Ovary (tissue), 9 donors: ENCODE measurements around the gene ADD1. TPM values are rescaled to one million over a fixed set of nuclear protein-coding genes. Genes with fewer than 3 reads are reported as not detected.
A peak's percentile ranks its signal among the peaks of the same experiment; 100 is the strongest.
"Not testable (repeated sequence)": the region's sequence is repeated elsewhere in the genome, so short reads cannot be mapped to it uniquely, and the experiment has no call there.

Experiments
- DNase-seq, 5 donors: peaks; one replicate each; pipeline ENCODE4 v3.0.0-alpha.2; 2019 to 2020
- H3K27ac ChIP-seq, 2 donors: fragments of 200-600 bp; one replicate each; pipeline versions ENCODE4 v1.5.1 to v1.8.0; 2019 to 2022
- H3K27me3 ChIP-seq: fragments of 200-600 bp; one replicate; pipeline ENCODE4 v1.8.0; 2022
- H3K36me3 ChIP-seq: fragments of 200-600 bp; sonication (generic); one replicate; pipeline ENCODE4 v1.5.1; 2019
- H3K4me1 ChIP-seq: one replicate; pipeline ENCODE4 v1.8.1; 2013; ENCODE audit warnings: mild to moderate bottlenecking, moderate library complexity; ENCODE audit not compliant: insufficient read depth
- H3K4me3 ChIP-seq: fragments of 200-600 bp; sonication (generic); one replicate; pipeline ENCODE4 v1.5.1; 2017
- H3K9me3 ChIP-seq, 2 donors: fragments of 200-600 bp in 1 of 2; sonication (generic) in 1 of 2; one replicate each; pipeline versions ENCODE4 v1.5.1 to v1.8.1; 2013 to 2019; ENCODE audit warnings: mild to moderate bottlenecking in 1 of 2, moderate library complexity in 1 of 2
- CTCF ChIP-seq, 3 donors: fragments of 450-650 bp in 2 of 3; fragments of 200-600 bp in 1 of 3; IDR thresholded peaks; one replicate each; pipeline versions ENCODE4 v1.5.1 to v1.8.0; 2016 to 2022; ENCODE audit warnings: antibody characterized with exemption in 3 of 3, mild to moderate bottlenecking in 1 of 3
- EP300 ChIP-seq: sonication (generic); formaldehyde crosslinking; IDR thresholded peaks from one replicate; pipeline ENCODE4 v1.6.1; 2017; ENCODE audit warnings: antibody characterized with exemption
- POLR2A ChIP-seq: fragments of 450-650 bp; IDR thresholded peaks from one replicate; pipeline ENCODE4 v1.6.1; 2017; ENCODE audit warnings: antibody characterized with exemption, mild to moderate bottlenecking, moderate library complexity
- WGBS, 3 donors: extraction: QIAGEN DNeasy Blood & Tissue Kit in 1 of 3; methylation state at CpG; one replicate each; pipeline versions ENCODE4 v1.1.5 to v1.1.7; 2013 to 2017; 5-methylcytosine and 5-hydroxymethylcytosine counted together
- intact Hi-C, 4 donors: fragments of 100-400 bp; cut with DNase I; formaldehyde crosslinking; loops; one replicate each; pipeline versions ENCODE4 v1.11.0 to v1.15.1; 2022 to 2023
- polyA plus RNA-seq, 2 donors: library from polyadenylated mRNA; stranded (reverse); fragments of 200-250 nt in 1 of 2; fragments of 350-450 nt in 1 of 2; fragmentation: Illumina TruSeq in 1 of 2; extraction: RNeasy Lipid Tissue Mini Kit (QIAGEN cat#74804) in 1 of 2; gene quantifications; one replicate each; pipeline ENCODE4 v1.2.3, GENCODE V29; 2013 to 2014
- total RNA-seq, 7 donors: library from RNA; depleted of rRNA in 2 of 7; stranded (reverse); fragments of >200 nt in 2 of 7; fragmentation: NEBNext Ultra II Directional in 3 of 7; extraction: Animal tissue kit (Norgen Biotek cat#: 25700) in 3 of 7; gene quantifications; one replicate each; pipeline versions ENCODE4 v1.1.0 to v1.2.4, GENCODE V29; 2016 to 2023
- donor health status: DM: no; HTN: no; CAD: no; lungs with moderate emphysema.
- donor health status: DM: no; HTN: no; CAD: no.
- donor health status: Bipolar disorder and iron deficiency.
- donor health status: DM: yes; HTN: yes; CAD: no.
- donor health status: DM: no; HTN: no; CAD: no.
- donor health status: DM: yes; HTN: yes; CAD: no.

Gene ADD1
- total and polyA plus RNA-seq, 9 donors = 166 to 447 (median 365) TPM

DNA sequence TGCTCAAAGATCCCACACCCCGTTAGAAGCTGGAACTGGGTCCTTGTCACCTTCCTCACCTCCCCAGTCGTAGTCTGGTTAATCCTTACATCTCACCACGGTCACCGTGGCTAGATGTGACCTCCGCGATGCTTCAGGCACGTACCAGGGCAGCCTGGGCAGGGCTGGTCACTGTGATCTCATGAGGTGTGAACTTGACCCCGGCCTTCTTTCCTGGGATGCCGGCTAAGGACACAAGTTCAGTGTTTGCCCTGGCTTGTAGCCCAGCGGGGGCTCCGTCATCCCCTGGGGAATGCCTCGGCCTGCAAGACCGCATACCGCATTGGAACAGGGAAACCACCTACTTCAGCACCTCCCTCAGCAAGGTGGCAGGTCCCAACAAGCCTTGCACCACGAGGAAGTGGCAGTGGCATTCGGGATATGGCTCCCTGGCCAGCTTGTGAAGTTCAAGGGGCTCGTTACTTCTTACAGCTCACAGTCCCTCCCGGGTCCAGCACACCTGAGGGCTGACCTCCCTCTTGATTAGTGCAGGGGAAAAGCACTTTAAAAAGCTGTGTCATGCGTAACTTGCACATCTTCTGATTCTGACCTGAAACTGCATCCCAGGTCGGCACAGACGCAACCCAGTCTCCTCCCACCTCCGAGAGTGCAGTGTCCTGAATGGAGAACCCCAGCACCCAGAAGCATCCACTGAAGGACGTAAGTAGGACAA, 93.7 kb downstream of the ADD1 start:
- Histone ChIP-seq H3K27ac (no peak overlapping the region), H3K36me3 (no peaks in the 10 kb centered on the region), H3K4me1 (peaks cover 8% of the 10 kb centered on the region), H3K4me3 (no peak overlapping the region), H3K27me3 (no peaks in the 10 kb centered on the region), H3K9me3 (no peaks in the 10 kb centered on the region)
- 67 to 75% (median 68%) methylated on average over 23 of the region's 23 CpGs for WGBS, 3 donors
- peak in 4 of 5 donors; percentile 30 to 64 (median 36) for DNase-seq
- TF ChIP-seq EP300 = no peak
- intact Hi-C loops = loop anchor here in 2 of 4 donors (10.0 kb wide), 3 partner anchors 93 to 403 kb away; partner anchors contain the start of genes ADD1 (in 1 of the 2) and FAM193A (in 1 of the 2)

DNA sequence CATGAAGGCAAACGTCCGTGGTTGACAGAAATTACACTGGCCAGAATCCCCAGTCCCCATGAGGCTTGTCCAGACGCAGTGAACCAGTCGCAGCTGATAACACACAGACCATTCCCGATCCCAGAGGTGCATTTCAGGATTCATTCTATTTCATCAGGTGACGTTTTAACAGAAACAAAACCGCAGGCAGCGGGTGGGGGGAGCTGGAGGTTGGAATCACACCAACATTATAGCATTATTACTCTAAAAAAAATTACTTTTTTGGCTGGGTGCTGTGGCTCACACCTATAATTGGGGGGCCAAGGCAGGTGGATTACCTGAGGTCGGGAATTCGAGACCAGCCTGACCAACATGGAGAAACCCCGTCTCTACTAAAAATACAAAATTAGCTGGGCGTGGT, 94.3 kb downstream of the ADD1 start:
- 72 to 80% (median 76%) methylated on average over 12 of the region's 12 CpGs for WGBS, 3 donors

GRCh38 chr4:2938411-2938810, 94.8 kb downstream of the ADD1 start:
- intact Hi-C loops = loop anchor here in 2 of 4 donors (10.0 kb wide), 3 partner anchors 94 to 404 kb away; partner anchors contain the start of genes ADD1 (in 1 of the 2) and FAM193A (in 1 of the 2)
- peak in 3 of 5 donors; percentile 6 to 23 (median 6) for DNase-seq
- H3K4me3 ChIP-seq, H3K27ac ChIP-seq, H3K9me3 ChIP-seq, H3K4me1 ChIP-seq, H3K27me3 ChIP-seq, H3K36me3 ChIP-seq: not testable (repeated sequence)
- WGBS, 3 donors = 89 to 92% (median 92%) methylated on average over 10 of the region's 10 CpGs

More for the DNA sequence above, 94.3 kb downstream of the ADD1 start:
- H3K9me3 ChIP-seq = no peaks in the 10 kb centered on the region
- intact Hi-C loops = loop anchor here in 2 of 4 donors (10.0 kb wide), 3 partner anchors 93 to 403 kb away; partner anchors contain the start of genes ADD1 (in 1 of the 2) and FAM193A (in 1 of the 2)
- no peaks in the 10 kb centered on the region for H3K27me3 ChIP-seq
- DNase-seq = peak in 3 of 5 donors; percentile 7 to 13 (median 11)
- H3K27ac ChIP-seq = no peak overlapping the region
- peaks cover 8% of the 10 kb centered on the region for H3K4me1 ChIP-seq
- no peaks in the 10 kb centered on the region for H3K36me3 ChIP-seq
- TF ChIP-seq CTCF (IDR thresholded peaks at IDR 0.05) = no peak
- no peak for TF ChIP-seq EP300
- TF ChIP-seq POLR2A = no peak
- no peak overlapping the region for H3K4me3 ChIP-seq

DNA sequence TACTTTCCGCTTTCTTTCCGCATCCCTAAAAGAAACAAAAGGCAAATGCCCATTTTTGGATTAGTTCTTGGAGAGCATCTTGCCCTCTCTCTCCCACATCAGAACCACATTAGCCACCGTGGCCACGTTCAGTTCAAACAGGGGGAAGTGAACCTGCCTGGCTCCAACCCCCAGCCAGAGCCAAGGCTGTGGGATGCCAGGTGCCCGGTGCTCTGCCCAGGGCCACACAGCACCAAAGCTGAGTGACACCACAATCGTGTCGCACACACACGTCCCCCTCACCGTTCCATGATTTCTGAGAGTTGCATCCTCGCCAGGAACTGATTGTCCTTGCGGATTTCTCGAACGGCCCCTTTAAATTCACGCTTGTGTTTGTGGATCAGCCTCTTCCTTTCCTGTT, 95.3 kb downstream of the ADD1 start:
- WGBS, 3 donors = 84 to 87% (median 86%) methylated on average over 14 of the region's 14 CpGs
- H3K4me3 ChIP-seq = no peak overlapping the region
- intact Hi-C loops = loop anchor here in 2 of 4 donors (10.0 kb wide), 3 partner anchors 94 to 404 kb away; partner anchors contain the start of genes ADD1 (in 1 of the 2) and FAM193A (in 1 of the 2)

More for the DNA sequence above, 95.3 kb downstream of the ADD1 start:
- TF ChIP-seq CTCF (IDR thresholded peaks at IDR 0.05) = no peak
- no peak for TF ChIP-seq POLR2A
- TF ChIP-seq EP300 = no peak
- peaks cover 6% of the 10 kb centered on the region for H3K4me1 ChIP-seq
- H3K9me3 ChIP-seq = no peaks in the 10 kb centered on the region
- no peaks in the 10 kb centered on the region for H3K36me3 ChIP-seq
- H3K27me3 ChIP-seq = no peaks in the 10 kb centered on the region
- no peak overlapping the region for H3K27ac ChIP-seq
- peak in 4 of 5 donors; percentile 7 to 30 (median 14) for DNase-seq
